ENCODE results near the gene ANGEL1. TPM values are rescaled to one million over a fixed set of nuclear protein-coding genes. Genes with fewer than 3 reads are reported as not detected.

The ANGEL1 gene
- total RNA-seq, 5 donors from 2014 or later (not counting 1 experiment from before 2014, with no cell fraction given): 15.4 to 33.7 (median 28.3) TPM

DNA sequence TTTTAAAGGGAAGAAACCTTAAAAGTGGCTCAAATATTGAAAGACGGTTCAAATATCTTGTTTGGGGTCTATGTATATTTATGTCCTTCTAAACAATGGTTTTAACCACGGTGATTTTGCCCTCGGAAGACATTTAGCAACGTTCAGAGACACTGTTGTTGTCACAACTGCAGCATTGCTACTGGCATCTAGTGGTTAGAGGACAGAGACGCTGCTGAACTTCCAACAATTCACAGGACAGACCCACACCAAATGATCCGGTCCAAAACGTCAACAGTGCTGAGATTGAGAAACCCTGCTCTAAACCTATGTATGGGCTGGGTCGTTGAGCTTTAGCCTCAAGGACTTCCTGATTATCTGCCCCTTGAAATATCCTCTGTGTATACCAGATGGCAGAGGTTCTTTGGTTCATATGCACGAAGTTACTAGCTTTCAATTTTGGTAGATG, 1.7 kb downstream of the ANGEL1 start:
- ChIA-PET POLR2A (interaction anchor here in 1 of 2 donors (0.6 to 0.7 kb wide), 4 partner anchors 42 to 606 kb away, joined by 3 to 5 read pairs (median 4); no protein-coding TSS in a partner anchor), CTCF (interaction anchor here (0.5 to 1.5 kb wide), 7 partner anchors 9 to 792 kb away, joined by 3 to 10 read pairs (median 5); no protein-coding TSS in a partner anchor)
- peaks cover 29% of the 10 kb centered on the region for H3K36me3 Mint-ChIP-seq
- H3K4me3 Mint-ChIP-seq: peak overlapping the region; percentile 90 to 97 (median 93)
- DNase-seq (peak in 11 of 35 experiments; percentile 4 to 55 (median 11)), ATAC-seq (replicated peaks in 1 of 4) (peak in 3 of 4 experiments; percentile 16 to 27 (median 18))
- Histone ChIP-seq H3K4me1 (ENCODE audit: control insufficient read depth in 1 of 2, extremely low read depth in 1 of 2, insufficient read depth in 2 of 2, low read length in 2 of 2) (peaks cover 10 to 26% of the 10 kb centered on the region in 2 experiments), H3K36me3 (ENCODE audit: control insufficient read depth in 2 of 2, extremely low read depth in 1 of 2, insufficient read depth in 1 of 2, low read length in 1 of 2) (peaks cover 0 to 35% of the 10 kb centered on the region in 2 donors), H3K4me3 (ENCODE audit: control insufficient read depth in 1 of 2, extremely low read depth in 1 of 2, low read length in 1 of 2) (peak overlapping the region; percentile 30 to 75), H3K27me3 (replicated peaks in 1 of 2; ENCODE audit: control insufficient read depth in 2 of 2, extremely low read depth in 1 of 2, insufficient read depth in 2 of 2, low read length in 1 of 2) (no peaks in the 10 kb centered on the region), H3K27ac (ENCODE audit: low read length) (peak overlapping the region; percentile 58), H3K9me3 (no peaks in the 10 kb centered on the region)
- H3K4me1 Mint-ChIP-seq: peaks cover 32 to 50% (median 32%) of the 10 kb centered on the region in 3 donors
- H3K27me3 Mint-ChIP-seq: no peaks in the 10 kb centered on the region
- H3K9me3 Mint-ChIP-seq: no peaks in the 10 kb centered on the region
- 14% methylated on average over 6 of the region's 9 CpGs for WGBS (ENCODE audit: insufficient coverage)
- peak overlapping the region; percentile 53 to 81 for H3K27ac Mint-ChIP-seq

GRCh38 chr14:76810525-76810924, 2.2 kb downstream of the ANGEL1 start:
- ChIA-PET POLR2A (interaction anchor here (0.6 to 0.7 kb wide), 4 partner anchors 41 to 606 kb away, joined by 3 to 5 read pairs (median 4); no protein-coding TSS in a partner anchor), CTCF (interaction anchor here (0.7 to 1.5 kb wide), 4 partner anchors 8 to 793 kb away, joined by 3 to 10 read pairs (median 5); no protein-coding TSS in a partner anchor)
- DNase-seq: no peak
- WGBS (ENCODE audit: insufficient coverage): 100% methylated on average over 1 of the region's 3 CpGs
- Mint-ChIP-seq H3K27ac (peak overlapping the region; percentile 53 to 81), H3K36me3 (peaks cover 31% of the 10 kb centered on the region), H3K27me3 (no peaks in the 10 kb centered on the region), H3K4me1 (peaks cover 32 to 50% (median 33%) of the 10 kb centered on the region in 3 donors), H3K4me3 (peak overlapping the region; percentile 90 to 97 (median 93)), H3K9me3 (no peaks in the 10 kb centered on the region)
- Histone ChIP-seq H3K27ac (ENCODE audit: low read length) (no peak overlapping the region), H3K4me1 (ENCODE audit: control insufficient read depth in 1 of 2, extremely low read depth in 1 of 2, insufficient read depth in 2 of 2, low read length in 2 of 2) (peaks cover 10 to 26% of the 10 kb centered on the region in 2 experiments), H3K4me3 (ENCODE audit: control insufficient read depth in 1 of 2, extremely low read depth in 1 of 2, low read length in 1 of 2) (no peak overlapping the region), H3K27me3 (replicated peaks in 1 of 2; ENCODE audit: control insufficient read depth in 2 of 2, extremely low read depth in 1 of 2, insufficient read depth in 2 of 2, low read length in 1 of 2) (no peaks in the 10 kb centered on the region), H3K9me3 (no peaks in the 10 kb centered on the region), H3K36me3 (ENCODE audit: control insufficient read depth in 2 of 2, extremely low read depth in 1 of 2, insufficient read depth in 1 of 2, low read length in 1 of 2) (peaks cover 0 to 40% of the 10 kb centered on the region in 2 donors)
- no peak for ATAC-seq (replicated peaks in 1 of 4)

- Histone ChIP-seq H3K27ac (ENCODE audit: low read length) (no peak overlapping the region), H3K36me3 (ENCODE audit: control insufficient read depth in 2 of 2, extremely low read depth in 1 of 2, insufficient read depth in 1 of 2, low read length in 1 of 2) (peaks cover 2 to 51% of the 10 kb centered on the region in 2 donors), H3K4me1 (ENCODE audit: control insufficient read depth in 1 of 2, extremely low read depth in 1 of 2, insufficient read depth in 2 of 2, low read length in 2 of 2) (peaks cover 10 to 26% of the 10 kb centered on the region in 2 experiments), H3K4me3 (ENCODE audit: control insufficient read depth in 1 of 2, extremely low read depth in 1 of 2, low read length in 1 of 2) (no peak overlapping the region), H3K27me3 (replicated peaks in 1 of 2; ENCODE audit: control insufficient read depth in 2 of 2, extremely low read depth in 1 of 2, insufficient read depth in 2 of 2, low read length in 1 of 2) (no peaks in the 10 kb centered on the region), H3K9me3 (no peaks in the 10 kb centered on the region)
- Mint-ChIP-seq H3K27me3 (no peaks in the 10 kb centered on the region), H3K27ac (no peak overlapping the region), H3K9me3 (no peaks in the 10 kb centered on the region), H3K36me3 (peaks cover 43% of the 10 kb centered on the region), H3K4me1 (peaks cover 31 to 50% (median 36%) of the 10 kb centered on the region in 3 donors), H3K4me3 (no peak overlapping the region)
- DNase-seq (no peak), ATAC-seq (replicated peaks in 1 of 4) (no peak)
- CTCF ChIA-PET: interaction anchor here in 1 of 2 donors (1.0 kb wide), 1 partner anchor 99 kb away, joined by 3 read pairs; no protein-coding TSS in a partner anchor
- 90% methylated on average over 4 of the region's 4 CpGs for WGBS (ENCODE audit: insufficient coverage)
- POLR2A ChIA-PET: interaction anchor here in 1 of 2 donors (0.7 kb wide), 1 partner anchor 13 kb away, joined by 3 read pairs; no protein-coding TSS in a partner anchor
These were observed 3.7 kb downstream of the ANGEL1 start for GRCh38 chr14:76808990-76809389.

DNA sequence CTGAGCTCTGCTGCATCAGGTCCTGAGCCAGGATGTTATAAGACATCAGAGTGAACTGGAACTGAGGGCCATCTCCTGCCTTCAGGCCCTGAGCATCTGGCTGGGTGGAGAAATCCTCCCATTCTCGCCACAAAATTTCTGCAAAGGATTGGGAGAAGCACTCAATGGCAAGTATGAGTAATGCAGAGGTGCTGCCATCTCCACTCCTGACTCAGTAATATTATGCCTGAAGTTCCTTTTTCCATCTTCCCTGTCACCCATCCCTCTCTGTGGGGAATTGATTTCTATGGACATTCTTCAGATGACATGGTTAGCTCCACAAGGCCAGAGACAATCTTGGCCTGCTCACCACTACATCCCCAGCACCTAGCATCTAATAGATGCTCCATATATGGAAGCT, 4.7 kb downstream of the ANGEL1 start:
- ChIA-PET CTCF (interaction anchor here in 1 of 2 donors (0.6 kb wide), 1 partner anchor 286 kb away, joined by 3 read pairs; no protein-coding TSS in a partner anchor), POLR2A (no interaction called here)
- Mint-ChIP-seq H3K36me3 (peaks cover 53% of the 10 kb centered on the region), H3K27me3 (no peaks in the 10 kb centered on the region), H3K4me1 (peaks cover 27 to 44% (median 32%) of the 10 kb centered on the region in 3 donors), H3K9me3 (no peaks in the 10 kb centered on the region), H3K4me3 (no peak overlapping the region), H3K27ac (no peak overlapping the region)
- Histone ChIP-seq H3K4me1 (ENCODE audit: control insufficient read depth in 1 of 2, extremely low read depth in 1 of 2, insufficient read depth in 2 of 2, low read length in 2 of 2) (peaks cover 10 to 21% of the 10 kb centered on the region in 2 experiments), H3K27me3 (replicated peaks in 1 of 2; ENCODE audit: control insufficient read depth in 2 of 2, extremely low read depth in 1 of 2, insufficient read depth in 2 of 2, low read length in 1 of 2) (no peaks in the 10 kb centered on the region), H3K9me3 (no peaks in the 10 kb centered on the region), H3K36me3 (ENCODE audit: control insufficient read depth in 2 of 2, extremely low read depth in 1 of 2, insufficient read depth in 1 of 2, low read length in 1 of 2) (peaks cover 2 to 61% of the 10 kb centered on the region in 2 donors), H3K27ac (ENCODE audit: low read length) (no peak overlapping the region), H3K4me3 (ENCODE audit: control insufficient read depth in 1 of 2, extremely low read depth in 1 of 2, low read length in 1 of 2) (no peak overlapping the region)
- 100% methylated on average over 1 of the region's 1 CpG for WGBS (ENCODE audit: insufficient coverage)
- no peak for ATAC-seq (replicated peaks in 1 of 4)
- DNase-seq: no peak

- no peak overlapping the region for H3K4me3 ChIP-seq (ENCODE audit: control insufficient read depth in 1 of 2, extremely low read depth in 1 of 2, low read length in 1 of 2)
- peaks cover 66% of the 10 kb centered on the region for H3K36me3 Mint-ChIP-seq
- H3K4me1 Mint-ChIP-seq: peaks cover 19 to 34% (median 25%) of the 10 kb centered on the region in 3 donors
- no peak overlapping the region for H3K27ac Mint-ChIP-seq
- ChIA-PET CTCF (no interaction called here), POLR2A (no interaction called here)
- DNase-seq (no peak), ATAC-seq (replicated peaks in 1 of 4) (no peak)
- H3K9me3 ChIP-seq: no peaks in the 10 kb centered on the region
- H3K27me3 ChIP-seq (replicated peaks in 1 of 2; ENCODE audit: control insufficient read depth in 2 of 2, extremely low read depth in 1 of 2, insufficient read depth in 2 of 2, low read length in 1 of 2): no peaks in the 10 kb centered on the region
- H3K4me3 Mint-ChIP-seq: no peak overlapping the region
- no peaks in the 10 kb centered on the region for H3K9me3 Mint-ChIP-seq
- 92% methylated on average over 11 of the region's 12 CpGs for WGBS (ENCODE audit: insufficient coverage)
- no peak overlapping the region for H3K27ac ChIP-seq (ENCODE audit: low read length)
- H3K27me3 Mint-ChIP-seq: no peaks in the 10 kb centered on the region
- H3K36me3 ChIP-seq (ENCODE audit: control insufficient read depth in 2 of 2, extremely low read depth in 1 of 2, insufficient read depth in 1 of 2, low read length in 1 of 2): peaks cover 2 to 70% of the 10 kb centered on the region in 2 donors
- H3K4me1 ChIP-seq (ENCODE audit: control insufficient read depth in 1 of 2, extremely low read depth in 1 of 2, insufficient read depth in 2 of 2, low read length in 2 of 2): peaks cover 5 to 9% of the 10 kb centered on the region in 2 experiments
These were observed 6.2 kb downstream of the ANGEL1 start for GRCh38 chr14:76806446-76806845.

- peaks cover 8 to 44% of the 10 kb centered on the region in 2 donors for H3K36me3 ChIP-seq (ENCODE audit: control insufficient read depth in 2 of 2, extremely low read depth in 1 of 2, insufficient read depth in 1 of 2, low read length in 1 of 2)
- no peaks in the 10 kb centered on the region for H3K9me3 ChIP-seq
- Mint-ChIP-seq H3K27me3 (no peaks in the 10 kb centered on the region), H3K9me3 (no peaks in the 10 kb centered on the region), H3K4me3 (no peak overlapping the region), H3K36me3 (peaks cover 53% of the 10 kb centered on the region), H3K4me1 (peaks cover 0 to 3% (median 0%) of the 10 kb centered on the region in 3 donors), H3K27ac (no peak overlapping the region)
- no CpG with 5 or more reads among the region's 5 CpGs for WGBS (ENCODE audit: insufficient coverage)
- ChIA-PET CTCF (no interaction called here), POLR2A (no interaction called here)
- H3K4me1 ChIP-seq (ENCODE audit: control insufficient read depth in 1 of 2, extremely low read depth in 1 of 2, insufficient read depth in 2 of 2, low read length in 2 of 2): no peaks in the 10 kb centered on the region
- no peak overlapping the region for H3K4me3 ChIP-seq (ENCODE audit: control insufficient read depth in 1 of 2, extremely low read depth in 1 of 2, low read length in 1 of 2)
- no peaks in the 10 kb centered on the region for H3K27me3 ChIP-seq (replicated peaks in 1 of 2; ENCODE audit: control insufficient read depth in 2 of 2, extremely low read depth in 1 of 2, insufficient read depth in 2 of 2, low read length in 1 of 2)
- DNase-seq (no peak), ATAC-seq (replicated peaks in 1 of 4) (no peak)
- H3K27ac ChIP-seq (ENCODE audit: low read length): no peak overlapping the region
These were observed 18.7 kb downstream of the ANGEL1 start for GRCh38 chr14:76793956-76794355.
